OCI-LY3 (cell line): ENCODE measurements around the gene GOLGA8T.
"Not testable (repeated sequence)": the region's sequence is repeated elsewhere in the genome, so short reads cannot be mapped to it uniquely, and the experiment has no call there.

Source experiments
- H2AFZ ChIP-seq: fragments of 200-600, 300-600 bp; shearing (Covaris generic); 2 replicates; pipeline ENCODE4 v1.6.0; 2014; ENCODE audit warnings: antibody characterized with exemption, low read depth, low read length
- H3K27ac ChIP-seq: fragments of 200-600, 300-600 bp; sonication (generic); 2 replicates; pipeline ENCODE4 v1.5.1; 2014; ENCODE audit warnings: mild to moderate bottlenecking, low read length, moderate library complexity, mixed read lengths
- H3K27me3 ChIP-seq: fragments of 200-600, 300-600 bp; sonication (generic); 2 replicates; pipeline ENCODE4 v1.6.1; 2014; ENCODE audit warnings: low read depth, low read length, mixed read lengths
- H3K36me3 ChIP-seq: fragments of 200-600, 300-600 bp; sonication (generic); replicated peaks from 2 replicates; pipeline ENCODE3; 2014; ENCODE audit warnings: low read depth, low read length, mixed read lengths
- H3K4me1 ChIP-seq: fragments of 300-600, 200-600 bp; sonication (generic); 2 replicates; pipeline ENCODE4 v1.6.1; 2014; ENCODE audit warnings: low read length, mixed read lengths
- H3K4me2 ChIP-seq: fragments of 200-600, 300-600 bp; sonication (generic); 2 replicates; pipeline ENCODE4 v1.6.1; 2014; ENCODE audit warnings: low read length, mixed read lengths
- H3K4me3 ChIP-seq: fragments of 300-600, 200-600 bp; sonication (generic); 2 replicates; pipeline ENCODE4 v1.5.1; 2014; ENCODE audit warnings: antibody characterized with exemption, mild to moderate bottlenecking, low read length, moderate library complexity
- H3K79me2 ChIP-seq: fragments of 300-600, 200-600 bp; shearing (Covaris generic); 2 replicates; pipeline ENCODE4 v1.6.1; 2014; ENCODE audit warnings: mild to moderate bottlenecking, low read length, mixed read lengths
- H3K9ac ChIP-seq: fragments of 300-600, 200-600 bp; shearing (Covaris generic); 2 replicates; pipeline ENCODE4 v1.6.0; 2014; ENCODE audit warnings: mild to moderate bottlenecking, low read length, moderate library complexity
- H3K9me3 ChIP-seq: fragments of 200-600, 300-600 bp; shearing (Covaris generic); 2 replicates; pipeline ENCODE4 v1.6.1; 2014; ENCODE audit warnings: low read length, mixed read lengths; ENCODE audit not compliant: insufficient read depth
- H4K20me1 ChIP-seq: fragments of 200-600, 300-600 bp; sonication (generic); 2 replicates; pipeline ENCODE4 v1.6.1; 2016; ENCODE audit warnings: low read length, mixed read lengths; ENCODE audit not compliant: insufficient read depth

The GOLGA8T gene

DNA sequence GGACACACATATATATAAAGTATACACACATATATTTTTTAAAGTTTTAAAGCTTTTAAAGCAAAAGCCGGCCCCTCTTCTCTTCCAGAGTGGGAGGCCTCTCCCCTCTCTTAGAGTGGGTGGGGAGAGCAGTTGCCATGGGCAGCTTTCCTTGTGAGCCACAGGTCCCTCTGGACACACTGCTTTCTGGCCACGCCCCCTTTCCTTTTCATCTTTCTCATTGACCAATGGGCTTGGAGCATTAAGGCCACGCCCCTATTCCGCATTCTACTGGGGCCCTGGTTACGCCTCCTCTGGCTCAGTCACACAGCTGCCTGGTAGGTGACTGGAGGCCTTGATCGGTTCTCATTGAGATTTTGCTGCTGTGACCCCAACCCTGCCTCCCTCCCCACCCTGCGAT, at the start of gene GOLGA8T:
GOLGA8T (plus strand) TSS at position 301 of the 400 bp plus-strand sequence; CDS start at position 399, 98 bp downstream.
- H2AFZ ChIP-seq, H3K4me3 ChIP-seq, H3K27me3 ChIP-seq, H3K79me2 ChIP-seq, H3K27ac ChIP-seq, H3K4me2 ChIP-seq, H3K9ac ChIP-seq, H4K20me1 ChIP-seq, H3K36me3 ChIP-seq, H3K9me3 ChIP-seq, H3K4me1 ChIP-seq: not testable (repeated sequence)

DNA sequence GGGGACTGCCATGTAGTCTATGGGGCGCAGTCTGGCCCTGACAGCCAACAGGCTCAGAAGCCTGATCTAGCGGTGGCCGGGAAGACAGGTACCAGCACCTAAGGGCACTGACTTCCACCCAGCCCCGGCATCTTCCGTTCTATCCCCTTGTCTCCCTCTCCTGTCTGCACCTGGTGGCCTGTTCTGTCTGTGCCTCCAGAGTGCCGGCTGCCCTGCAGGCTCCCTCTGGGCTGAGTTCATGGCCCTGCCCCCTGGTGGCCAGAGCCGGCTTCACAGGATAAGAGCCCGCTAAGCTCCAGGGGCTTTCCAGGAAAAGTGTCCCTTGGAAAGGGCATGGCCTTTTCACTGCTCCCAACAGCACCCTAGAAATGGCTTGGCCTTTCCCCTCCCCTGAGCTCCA, 37.0 kb upstream of the GOLGA8T start:
- H2AFZ ChIP-seq: not testable (repeated sequence)

DNA sequence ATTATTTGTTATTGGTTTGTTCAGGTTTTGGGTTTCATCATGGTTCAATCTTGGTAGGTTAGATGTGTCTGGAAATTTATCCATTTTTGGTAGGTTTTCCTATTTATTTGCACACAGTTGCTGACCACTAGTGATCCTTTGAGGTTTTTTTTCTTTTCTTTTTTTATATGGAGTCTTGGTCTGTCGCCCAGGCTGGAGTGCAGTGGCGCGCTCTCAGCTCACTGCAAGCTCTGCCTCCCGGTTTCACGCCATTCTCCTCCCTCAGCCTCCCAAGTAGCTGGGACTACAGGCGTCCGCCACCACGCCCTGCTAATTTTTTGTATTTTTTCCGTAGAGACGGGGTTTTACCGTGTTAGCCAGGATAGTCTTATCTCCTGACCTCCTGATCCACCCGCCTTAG, 32.0 kb upstream of the GOLGA8T start:
- H4K20me1 ChIP-seq, H3K27me3 ChIP-seq, H3K9me3 ChIP-seq, H3K36me3 ChIP-seq, H3K9ac ChIP-seq, H2AFZ ChIP-seq, H3K27ac ChIP-seq, H3K4me1 ChIP-seq, H3K4me3 ChIP-seq, H3K4me2 ChIP-seq, H3K79me2 ChIP-seq: not testable (repeated sequence)

More for the DNA sequence above, 37.0 kb upstream of the GOLGA8T start:
- H3K79me2 ChIP-seq, H3K27me3 ChIP-seq, H3K4me1 ChIP-seq, H3K27ac ChIP-seq, H3K9ac ChIP-seq, H3K36me3 ChIP-seq, H3K4me3 ChIP-seq, H4K20me1 ChIP-seq, H3K9me3 ChIP-seq, H3K4me2 ChIP-seq: not testable (repeated sequence)

DNA sequence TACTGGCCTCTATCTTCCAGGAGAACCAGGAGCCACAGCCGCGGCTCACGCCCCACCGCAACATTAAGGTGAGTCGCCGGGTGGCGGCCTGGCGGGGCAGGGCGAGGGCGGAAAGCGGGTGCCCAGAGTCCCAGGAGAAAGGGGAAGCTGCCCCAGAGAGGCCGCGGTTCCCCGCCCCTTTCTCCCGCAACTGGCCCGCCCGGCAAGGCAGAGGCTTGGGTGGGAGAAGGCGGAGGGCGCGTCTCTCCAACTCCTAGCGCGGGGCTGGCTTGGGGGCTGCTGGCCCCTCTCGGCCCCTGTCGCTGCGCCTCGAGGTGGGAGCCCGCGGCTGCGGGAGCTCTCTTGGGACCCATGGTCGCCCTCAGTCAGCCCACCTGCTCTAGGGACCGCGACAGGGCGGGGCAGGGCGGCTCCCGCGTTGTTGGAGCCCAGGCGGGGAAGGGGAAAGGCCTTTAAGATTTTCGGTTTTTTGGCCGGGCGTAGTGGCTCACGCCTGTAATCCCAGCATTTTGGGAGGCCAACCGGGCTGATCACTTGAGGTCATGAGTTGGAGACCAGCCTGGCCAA, 30.8 kb upstream of the GOLGA8T start:
- H3K27ac ChIP-seq, H2AFZ ChIP-seq, H4K20me1 ChIP-seq, H3K4me1 ChIP-seq, H3K9me3 ChIP-seq, H3K79me2 ChIP-seq, H3K36me3 ChIP-seq, H3K27me3 ChIP-seq: not testable (repeated sequence)
- Histone ChIP-seq H3K4me2 (peak overlapping the region; percentile 32; the same call in 1 of the 2 replicates), H3K4me3 (peak overlapping the region; percentile 75), H3K9ac (peak overlapping the region; percentile 55; the same call in 1 of the 2 replicates)

GRCh38 chr15:30110591-30110990, 24.3 kb upstream of the GOLGA8T start:
- not testable (repeated sequence) for H3K36me3 ChIP-seq, H3K9me3 ChIP-seq, H3K27ac ChIP-seq, H2AFZ ChIP-seq, H3K4me1 ChIP-seq, H3K27me3 ChIP-seq, H3K9ac ChIP-seq, H3K79me2 ChIP-seq, H4K20me1 ChIP-seq, H3K4me3 ChIP-seq, H3K4me2 ChIP-seq

- H3K4me2 ChIP-seq, H3K9ac ChIP-seq, H3K27me3 ChIP-seq, H3K4me1 ChIP-seq, H3K27ac ChIP-seq, H3K9me3 ChIP-seq, H2AFZ ChIP-seq, H3K36me3 ChIP-seq, H4K20me1 ChIP-seq, H3K79me2 ChIP-seq, H3K4me3 ChIP-seq: not testable (repeated sequence)
These were observed 4.8 kb upstream of the GOLGA8T start for GRCh38 chr15:30130066-30130465.

GRCh38 chr15:30143246-30143645, 8.4 kb downstream of the GOLGA8T start:
- not testable (repeated sequence) for H3K27me3 ChIP-seq, H3K4me3 ChIP-seq, H3K9ac ChIP-seq, H2AFZ ChIP-seq, H3K4me2 ChIP-seq, H4K20me1 ChIP-seq, H3K27ac ChIP-seq, H3K9me3 ChIP-seq, H3K79me2 ChIP-seq, H3K36me3 ChIP-seq, H3K4me1 ChIP-seq

GRCh38 chr15:30149891-30150290, 15.0 kb downstream of the GOLGA8T start:
- H3K4me3 ChIP-seq, H3K27ac ChIP-seq, H2AFZ ChIP-seq, H3K36me3 ChIP-seq, H3K4me2 ChIP-seq, H3K79me2 ChIP-seq, H4K20me1 ChIP-seq, H3K27me3 ChIP-seq, H3K9me3 ChIP-seq, H3K4me1 ChIP-seq, H3K9ac ChIP-seq: not testable (repeated sequence)

- H3K27me3 ChIP-seq, H3K4me1 ChIP-seq, H3K79me2 ChIP-seq, H2AFZ ChIP-seq, H4K20me1 ChIP-seq, H3K9ac ChIP-seq, H3K27ac ChIP-seq, H3K4me2 ChIP-seq, H3K9me3 ChIP-seq, H3K4me3 ChIP-seq, H3K36me3 ChIP-seq: not testable (repeated sequence)
These were observed 27.9 kb downstream of the GOLGA8T start for GRCh38 chr15:30162479-30163357.
